Gastrocnemius medialis (tissue), 4 donors: ENCODE measurements around the gene PLLP. TPM values are rescaled to one million over a fixed set of nuclear protein-coding genes. Genes with fewer than 3 reads are reported as not detected.

Experiments used
- ATAC-seq, 2 donors: fragments of 150-250 bp; one replicate each; pipeline ENCODE4 v1.9.1; 2016
- DNase-seq, 2 donors: peaks; one replicate each; pipeline ENCODE4 v3.0.0-alpha.2; 2019
- H3K27ac ChIP-seq, 4 donors: fragments of 200-600 bp; sonication (generic); 1 replicate in 1 of 4; 2 replicates in 3 of 4; pipeline ENCODE4 v1.5.1; 2016 to 2018; ENCODE audit warnings: mild to moderate bottlenecking in 2 of 4, moderate library complexity in 1 of 4
- H3K27me3 ChIP-seq, 3 donors: fragments of 200-600 bp; sonication (generic) in 2 of 3; 1 replicate in 1 of 3; 2 replicates in 2 of 3; pipeline versions ENCODE4 v1.5.1 to v1.6.0; 2016 to 2019; ENCODE audit warnings: mild to moderate bottlenecking in 1 of 3, moderate library complexity in 1 of 3
- H3K36me3 ChIP-seq, 2 donors: fragments of 200-600 bp; sonication (generic) in 1 of 2; one replicate each; pipeline ENCODE4 v1.5.1; 2017 to 2018
- H3K4me1 ChIP-seq, 2 donors: fragments of 200-600 bp; sonication (generic) in 1 of 2; one replicate each; pipeline ENCODE4 v1.5.1; 2016 to 2017; ENCODE audit warnings: mild to moderate bottlenecking in 2 of 2
- H3K4me3 ChIP-seq, 4 donors: fragments of 200-600 bp; sonication (generic) in 3 of 4; 1 replicate in 1 of 4; 2 replicates in 3 of 4; pipeline ENCODE4 v1.5.1; 2016 to 2019; ENCODE audit warnings: mild to moderate bottlenecking in 2 of 4
- H3K9me3 ChIP-seq, 3 donors: fragments of 200-600 bp; sonication (generic) in 2 of 3; 1 replicate in 1 of 3; 2 replicates in 2 of 3; pipeline ENCODE4 v1.5.1; 2016 to 2019
- CTCF ChIP-seq, 5 experiments: fragments of 450-650 bp in 3 of 5; fragments of 200-600 bp in 2 of 5; sonication (generic) in 2 of 5; IDR thresholded peaks in 4 of 5; conservative IDR thresholded peaks in 1 of 5; 1 replicate in 4 of 5; 2 replicates in 1 of 5; pipeline ENCODE4 v1.5.1; 2016 to 2019; ENCODE audit warnings: antibody characterized with exemption in 5 of 5, mild to moderate bottlenecking in 3 of 5, moderate library complexity in 3 of 5
- POLR2A ChIP-seq, 2 donors: fragments of 450-650 bp; IDR thresholded peaks; one replicate each; pipeline ENCODE4 v1.6.1; 2017; ENCODE audit warnings: antibody characterized with exemption in 2 of 2, mild to moderate bottlenecking in 2 of 2, moderate library complexity in 2 of 2
- in situ Hi-C, 4 donors: fragments of 200-750 bp; cut with MboI; loops; one replicate each; pipeline versions ENCODE4 v1.15.0 to v1.8.0; 2017; ENCODE audit warnings: low sequenced_read_pairs in 4 of 4
- intact Hi-C: fragments of 100-400 bp; cut with DNase I; formaldehyde crosslinking; loops from one replicate; pipeline ENCODE4 v1.15.1; 2023; ENCODE audit warnings: low total_unique reads
- total RNA-seq, 4 donors: library from RNA; depleted of rRNA; stranded (reverse); fragments of >200 nt; gene quantifications; one replicate each; pipeline versions ENCODE4 v1.1.0 to v1.2.3, GENCODE V29; 2016

The PLLP gene
- total RNA-seq, 4 donors from 2014 or later, result 1.2 to 6.2 (median 4.7) TPM

- H3K9me3 ChIP-seq, result no peaks in the 10 kb centered on the region
- in situ Hi-C loops, result loop anchor here (5.0 to 10.0 kb wide), 4 partner anchors 117 to 222 kb away; no protein-coding TSS in a partner anchor
Observed at GRCh38 chr16:57299719-57300386, 15.4 kb upstream of the PLLP start.

GRCh38 chr16:57299009-57299718 is 14.7 kb upstream of the PLLP start:
- H3K27ac ChIP-seq, result peak overlapping the region; percentile 86 to 98 (median 88)
- peaks cover 9 to 19% of the 10 kb centered on the region in 2 donors for H3K4me1 ChIP-seq
- peak; percentile 13 to 15 for ATAC-seq
- no peaks in the 10 kb centered on the region for H3K27me3 ChIP-seq
- H3K4me3 ChIP-seq, result peak overlapping the region; percentile 46 to 65 (median 56)
- DNase-seq, result no peak
- H3K36me3 ChIP-seq, result no peaks in the 10 kb centered on the region
- no peak for TF ChIP-seq POLR2A (IDR thresholded peaks at IDR 0.05)
- TF ChIP-seq CTCF (IDR thresholded peaks at IDR 0.05 in 4 of 5, conservative IDR thresholded peaks at IDR 0.05 in 1 of 5), result no peak
- in situ Hi-C loops, result no loop called here
- no peaks in the 10 kb centered on the region for H3K9me3 ChIP-seq
- intact Hi-C loops, result loop anchor here (1.0 to 5.0 kb wide), 2 partner anchors 216 to 312 kb away; partner anchors contain the start of gene NLRC5

More at GRCh38 chr16:57299719-57300386, 15.4 kb upstream of the PLLP start:
- no peaks in the 10 kb centered on the region for H3K36me3 ChIP-seq
- ATAC-seq (peak; percentile 83 to 84), DNase-seq (peak; percentile 79 to 86)
- peak overlapping the region; percentile 86 to 98 (median 88) for H3K27ac ChIP-seq
- intact Hi-C loops, result loop anchor here (1.0 to 5.0 kb wide), 8 partner anchors 55 to 313 kb away; partner anchors contain the start of genes ARL2BP, CCDC102A, CIAPIN1 and COQ9
- peak; percentile 35 to 43 for TF ChIP-seq POLR2A (IDR thresholded peaks at IDR 0.05)
- peak; percentile 44 to 61 (median 51) for TF ChIP-seq CTCF (IDR thresholded peaks at IDR 0.05 in 4 of 5, conservative IDR thresholded peaks at IDR 0.05 in 1 of 5)
- peaks cover 15 to 22% of the 10 kb centered on the region in 2 donors for H3K4me1 ChIP-seq
- peak overlapping the region; percentile 46 to 65 (median 56) for H3K4me3 ChIP-seq
- no peaks in the 10 kb centered on the region for H3K27me3 ChIP-seq

GRCh38 chr16:57297856-57298255 is 13.4 kb upstream of the PLLP start:
- in situ Hi-C loops (no loop called here), intact Hi-C loops (loop anchor here (5.0 kb wide), 1 partner anchor 311 kb away; the partner anchor contains the start of gene NLRC5)
- H3K36me3 ChIP-seq, result no peaks in the 10 kb centered on the region
- H3K4me3 ChIP-seq, result no peak overlapping the region
- no peaks in the 10 kb centered on the region for H3K9me3 ChIP-seq
- ATAC-seq (no peak), DNase-seq (no peak)
- no peaks in the 10 kb centered on the region for H3K27me3 ChIP-seq
- no peak overlapping the region for H3K27ac ChIP-seq
- no peak for TF ChIP-seq POLR2A (IDR thresholded peaks at IDR 0.05)
- no peak for TF ChIP-seq CTCF (IDR thresholded peaks at IDR 0.05 in 4 of 5, conservative IDR thresholded peaks at IDR 0.05 in 1 of 5)
- peaks cover 9 to 19% of the 10 kb centered on the region in 2 donors for H3K4me1 ChIP-seq

GRCh38 chr16:57289391-57290257 is 5.2 kb upstream of the PLLP start:
- H3K4me1 ChIP-seq, result peaks cover 0 to 4% of the 10 kb centered on the region in 2 donors
- no peaks in the 10 kb centered on the region for H3K36me3 ChIP-seq
- H3K27me3 ChIP-seq, result peaks cover 0 to 5% (median 4%) of the 10 kb centered on the region in 3 donors
- no peak overlapping the region for H3K4me3 ChIP-seq
- TF ChIP-seq POLR2A (IDR thresholded peaks at IDR 0.05), result no peak
- no peak for TF ChIP-seq CTCF (IDR thresholded peaks at IDR 0.05 in 4 of 5, conservative IDR thresholded peaks at IDR 0.05 in 1 of 5)
- DNase-seq (no peak), ATAC-seq (no peak)
- in situ Hi-C loops, result no loop called here
- no peaks in the 10 kb centered on the region for H3K9me3 ChIP-seq
- no peak overlapping the region for H3K27ac ChIP-seq
- intact Hi-C loops, result no loop called here
